LNCAP (cell line): ENCODE results near the gene WNT5A.

Experiments
- CTCF ChIP-seq: fragments of 450-650 bp; IDR thresholded peaks from 2 replicates; pipeline ENCODE4 v1.5.1; 2017; ENCODE audit warnings: mild to moderate bottlenecking

The WNT5A gene

GRCh38 chr3:55486857-55487380 is at the start of gene WNT5A:
TSS of gene WNT5A (minus strand) at chr3:55487306. CDS start at chr3:55486985, 321 bp downstream.
- no peak for TF ChIP-seq CTCF

GRCh38 chr3:55534876-55535275 is 47.8 kb upstream of the WNT5A start:
- no peak for TF ChIP-seq CTCF

- TF ChIP-seq CTCF = no peak
Observed at GRCh38 chr3:55532806-55533205, 45.7 kb upstream of the WNT5A start.

GRCh38 chr3:55531321-55531720 is 44.2 kb upstream of the WNT5A start:
- TF ChIP-seq CTCF = no peak

- no peak for TF ChIP-seq CTCF
Observed at GRCh38 chr3:55527361-55527760, 40.3 kb upstream of the WNT5A start.

- TF ChIP-seq CTCF = no peak
Observed at GRCh38 chr3:55526332-55527030, 39.4 kb upstream of the WNT5A start.

GRCh38 chr3:55525436-55525835 is 38.3 kb upstream of the WNT5A start:
- no peak for TF ChIP-seq CTCF
